ENCODE measurements around the gene CADM2.

CADM2 gene

GRCh38 chr3:85626662-85627061 is 667.9 kb downstream of the CADM2 start:
- Histone ChIP-seq H3K4me1 (ENCODE audit: control insufficient read depth, insufficient read depth, low read length, poor library complexity, severe bottlenecking) (no peaks in the 10 kb centered on the region), H3K27me3 (replicated peaks; ENCODE audit: control insufficient read depth, insufficient read depth, low read length, poor library complexity, severe bottlenecking) (no peaks in the 10 kb centered on the region), H3K27ac (ENCODE audit: insufficient read depth, low read length, poor library complexity, severe bottlenecking) (no peak overlapping the region), H3K9me3 (ENCODE audit: control insufficient read depth, low read length) (no peaks in the 10 kb centered on the region), H3K4me3 (ENCODE audit: insufficient read depth, low read depth, low read length, poor library complexity, severe bottlenecking) (no peak overlapping the region), H3K36me3 (ENCODE audit: control insufficient read depth, insufficient read depth, low read length) (no peaks in the 10 kb centered on the region)
- DNase-seq: no peak

DNA sequence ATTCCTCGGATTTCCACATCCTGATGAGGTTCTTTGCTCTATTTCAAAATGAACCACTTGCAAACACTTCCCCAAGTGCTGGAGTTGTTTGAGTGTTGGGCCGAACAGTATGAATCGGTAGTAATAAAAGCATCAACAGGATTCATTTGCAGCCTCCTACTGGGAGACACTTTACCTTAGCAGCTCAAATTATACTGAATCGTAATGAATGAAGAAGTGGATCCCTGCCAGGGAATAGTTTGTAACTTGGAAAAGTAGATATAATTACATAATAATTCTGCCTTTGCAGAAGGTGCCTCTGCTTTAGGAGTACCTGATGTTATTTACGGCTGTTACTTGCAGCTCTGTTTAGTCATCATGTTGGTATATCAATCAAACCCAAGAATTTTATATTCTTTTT is 669.1 kb downstream of the CADM2 start:
- Histone ChIP-seq H3K4me3 (ENCODE audit: insufficient read depth, low read depth, low read length, poor library complexity, severe bottlenecking) (no peak overlapping the region), H3K27me3 (replicated peaks; ENCODE audit: control insufficient read depth, insufficient read depth, low read length, poor library complexity, severe bottlenecking) (no peaks in the 10 kb centered on the region), H3K9me3 (ENCODE audit: control insufficient read depth, low read length) (no peaks in the 10 kb centered on the region), H3K4me1 (ENCODE audit: control insufficient read depth, insufficient read depth, low read length, poor library complexity, severe bottlenecking) (no peaks in the 10 kb centered on the region), H3K27ac (ENCODE audit: insufficient read depth, low read length, poor library complexity, severe bottlenecking) (no peak overlapping the region), H3K36me3 (ENCODE audit: control insufficient read depth, insufficient read depth, low read length) (no peaks in the 10 kb centered on the region)
- no peak for DNase-seq

DNA sequence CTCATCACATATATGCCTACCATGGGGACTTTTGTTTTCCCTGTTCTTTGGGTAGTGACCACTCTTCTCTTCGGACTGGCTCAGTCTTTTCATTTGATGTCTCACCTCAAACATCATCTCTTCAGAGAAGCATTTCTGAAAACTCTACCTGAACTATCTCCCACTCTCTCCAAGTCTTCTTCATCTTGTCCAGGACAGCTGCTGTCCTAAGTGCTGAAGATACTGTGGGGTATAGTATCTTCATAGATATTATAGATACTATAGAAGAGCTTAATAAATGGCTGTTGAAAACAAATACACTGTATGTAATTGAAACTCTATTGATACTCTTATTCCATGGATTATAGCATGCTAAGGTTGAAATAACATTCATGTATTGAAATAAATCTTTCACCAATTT is 672.3 kb downstream of the CADM2 start:
- no peak overlapping the region for H3K4me3 ChIP-seq (ENCODE audit: insufficient read depth, low read depth, low read length, poor library complexity, severe bottlenecking)
- no peak for DNase-seq
- no peaks in the 10 kb centered on the region for H3K4me1 ChIP-seq (ENCODE audit: control insufficient read depth, insufficient read depth, low read length, poor library complexity, severe bottlenecking)
- H3K27ac ChIP-seq (ENCODE audit: insufficient read depth, low read length, poor library complexity, severe bottlenecking): no peak overlapping the region
- no peaks in the 10 kb centered on the region for H3K36me3 ChIP-seq (ENCODE audit: control insufficient read depth, insufficient read depth, low read length)
- H3K9me3 ChIP-seq (ENCODE audit: control insufficient read depth, low read length): no peaks in the 10 kb centered on the region
- no peaks in the 10 kb centered on the region for H3K27me3 ChIP-seq (replicated peaks; ENCODE audit: control insufficient read depth, insufficient read depth, low read length, poor library complexity, severe bottlenecking)

- no peak overlapping the region for H3K27ac ChIP-seq (ENCODE audit: insufficient read depth, low read length, poor library complexity, severe bottlenecking)
- no peaks in the 10 kb centered on the region for H3K4me1 ChIP-seq (ENCODE audit: control insufficient read depth, insufficient read depth, low read length, poor library complexity, severe bottlenecking)
- H3K9me3 ChIP-seq (ENCODE audit: control insufficient read depth, low read length): no peaks in the 10 kb centered on the region
- DNase-seq: no peak
- no peaks in the 10 kb centered on the region for H3K27me3 ChIP-seq (replicated peaks; ENCODE audit: control insufficient read depth, insufficient read depth, low read length, poor library complexity, severe bottlenecking)
- no peaks in the 10 kb centered on the region for H3K36me3 ChIP-seq (ENCODE audit: control insufficient read depth, insufficient read depth, low read length)
- H3K4me3 ChIP-seq (ENCODE audit: insufficient read depth, low read depth, low read length, poor library complexity, severe bottlenecking): no peak overlapping the region
Observed at GRCh38 chr3:85632921-85633320, 674.1 kb downstream of the CADM2 start.

GRCh38 chr3:85652360-85652759 is 693.6 kb downstream of the CADM2 start:
- H3K9me3 ChIP-seq (ENCODE audit: control insufficient read depth, low read length): no peaks in the 10 kb centered on the region
- no peaks in the 10 kb centered on the region for H3K27me3 ChIP-seq (replicated peaks; ENCODE audit: control insufficient read depth, insufficient read depth, low read length, poor library complexity, severe bottlenecking)
- DNase-seq: no peak
- H3K4me3 ChIP-seq (ENCODE audit: insufficient read depth, low read depth, low read length, poor library complexity, severe bottlenecking): no peak overlapping the region
- H3K27ac ChIP-seq (ENCODE audit: insufficient read depth, low read length, poor library complexity, severe bottlenecking): no peak overlapping the region
- H3K4me1 ChIP-seq (ENCODE audit: control insufficient read depth, insufficient read depth, low read length, poor library complexity, severe bottlenecking): no peaks in the 10 kb centered on the region
- H3K36me3 ChIP-seq (ENCODE audit: control insufficient read depth, insufficient read depth, low read length): no peaks in the 10 kb centered on the region

- Histone ChIP-seq H3K36me3 (ENCODE audit: control insufficient read depth, insufficient read depth, low read length) (no peaks in the 10 kb centered on the region), H3K9me3 (ENCODE audit: control insufficient read depth, low read length) (no peaks in the 10 kb centered on the region), H3K4me3 (ENCODE audit: insufficient read depth, low read depth, low read length, poor library complexity, severe bottlenecking) (no peak overlapping the region), H3K4me1 (ENCODE audit: control insufficient read depth, insufficient read depth, low read length, poor library complexity, severe bottlenecking) (no peaks in the 10 kb centered on the region), H3K27me3 (replicated peaks; ENCODE audit: control insufficient read depth, insufficient read depth, low read length, poor library complexity, severe bottlenecking) (no peaks in the 10 kb centered on the region), H3K27ac (ENCODE audit: insufficient read depth, low read length, poor library complexity, severe bottlenecking) (no peak overlapping the region)
- no peak for DNase-seq
Observed at GRCh38 chr3:85660451-85660850, 701.7 kb downstream of the CADM2 start.

GRCh38 chr3:85662462-85662861 is 703.7 kb downstream of the CADM2 start:
- Histone ChIP-seq H3K36me3 (ENCODE audit: control insufficient read depth, insufficient read depth, low read length) (no peaks in the 10 kb centered on the region), H3K4me1 (ENCODE audit: control insufficient read depth, insufficient read depth, low read length, poor library complexity, severe bottlenecking) (no peaks in the 10 kb centered on the region), H3K27ac (ENCODE audit: insufficient read depth, low read length, poor library complexity, severe bottlenecking) (no peak overlapping the region), H3K27me3 (replicated peaks; ENCODE audit: control insufficient read depth, insufficient read depth, low read length, poor library complexity, severe bottlenecking) (no peaks in the 10 kb centered on the region), H3K4me3 (ENCODE audit: insufficient read depth, low read depth, low read length, poor library complexity, severe bottlenecking) (no peak overlapping the region), H3K9me3 (ENCODE audit: control insufficient read depth, low read length) (no peaks in the 10 kb centered on the region)
- DNase-seq: no peak

DNA sequence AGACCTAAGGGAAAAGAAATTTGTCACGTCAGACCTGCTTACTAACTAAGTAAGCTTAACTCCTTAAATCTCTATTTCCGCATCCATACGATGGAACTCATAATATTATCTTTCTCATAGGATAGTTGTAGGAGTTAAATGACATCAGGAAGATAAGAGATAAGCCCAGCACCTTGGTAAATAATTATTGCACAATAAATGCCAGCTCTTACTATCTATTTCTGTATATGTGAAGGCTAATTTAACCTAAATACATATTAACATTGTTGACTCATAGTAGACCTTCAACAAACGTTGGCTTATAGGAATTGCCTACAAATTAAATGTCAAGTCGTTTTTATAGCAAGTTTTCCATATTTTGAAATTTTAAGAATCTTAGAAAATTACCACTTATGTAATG is 709.0 kb downstream of the CADM2 start:
- no peak for DNase-seq
- no peak overlapping the region for H3K4me3 ChIP-seq (ENCODE audit: insufficient read depth, low read depth, low read length, poor library complexity, severe bottlenecking)
- no peaks in the 10 kb centered on the region for H3K27me3 ChIP-seq (replicated peaks; ENCODE audit: control insufficient read depth, insufficient read depth, low read length, poor library complexity, severe bottlenecking)
- H3K9me3 ChIP-seq (ENCODE audit: control insufficient read depth, low read length): no peaks in the 10 kb centered on the region
- H3K27ac ChIP-seq (ENCODE audit: insufficient read depth, low read length, poor library complexity, severe bottlenecking): no peak overlapping the region
- no peaks in the 10 kb centered on the region for H3K4me1 ChIP-seq (ENCODE audit: control insufficient read depth, insufficient read depth, low read length, poor library complexity, severe bottlenecking)
- no peaks in the 10 kb centered on the region for H3K36me3 ChIP-seq (ENCODE audit: control insufficient read depth, insufficient read depth, low read length)

DNA sequence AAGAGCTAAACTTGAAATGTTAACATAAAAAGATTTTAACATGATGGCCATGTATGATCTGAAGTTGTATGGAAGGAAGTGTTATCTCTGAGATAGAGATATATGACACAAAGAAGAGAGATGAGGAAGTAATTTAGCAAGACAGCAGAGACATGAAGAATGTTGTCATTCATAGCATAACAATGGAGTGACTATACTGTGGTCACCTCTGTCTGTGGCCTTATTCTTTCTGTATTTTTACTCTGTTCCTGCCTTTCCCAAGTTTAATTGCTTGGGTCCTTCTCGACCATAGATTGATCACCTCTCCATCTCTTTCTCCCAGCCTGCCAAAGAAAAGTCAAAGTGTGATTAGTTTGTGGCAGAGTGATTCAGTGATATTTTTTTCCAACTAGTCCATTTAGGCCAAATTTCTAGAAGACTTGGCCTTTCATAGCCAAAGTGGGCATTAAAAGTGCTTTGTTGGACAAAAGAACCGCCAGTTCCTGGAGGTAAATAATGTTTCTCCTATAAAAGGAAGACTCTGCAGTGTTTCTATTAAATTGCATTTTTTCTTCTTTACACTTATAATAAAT is 711.9 kb downstream of the CADM2 start:
- no peaks in the 10 kb centered on the region for H3K36me3 ChIP-seq (ENCODE audit: control insufficient read depth, insufficient read depth, low read length)
- H3K27ac ChIP-seq (ENCODE audit: insufficient read depth, low read length, poor library complexity, severe bottlenecking): no peak overlapping the region
- H3K9me3 ChIP-seq (ENCODE audit: control insufficient read depth, low read length): no peaks in the 10 kb centered on the region
- no peak overlapping the region for H3K4me3 ChIP-seq (ENCODE audit: insufficient read depth, low read depth, low read length, poor library complexity, severe bottlenecking)
- H3K4me1 ChIP-seq (ENCODE audit: control insufficient read depth, insufficient read depth, low read length, poor library complexity, severe bottlenecking): no peaks in the 10 kb centered on the region
- H3K27me3 ChIP-seq (replicated peaks; ENCODE audit: control insufficient read depth, insufficient read depth, low read length, poor library complexity, severe bottlenecking): no peaks in the 10 kb centered on the region
- DNase-seq: no peak

GRCh38 chr3:85672761-85673160 is 714.0 kb downstream of the CADM2 start:
- DNase-seq: no peak
- Histone ChIP-seq H3K4me1 (ENCODE audit: control insufficient read depth, insufficient read depth, low read length, poor library complexity, severe bottlenecking) (no peaks in the 10 kb centered on the region), H3K27me3 (replicated peaks; ENCODE audit: control insufficient read depth, insufficient read depth, low read length, poor library complexity, severe bottlenecking) (no peaks in the 10 kb centered on the region), H3K27ac (ENCODE audit: insufficient read depth, low read length, poor library complexity, severe bottlenecking) (no peak overlapping the region), H3K4me3 (ENCODE audit: insufficient read depth, low read depth, low read length, poor library complexity, severe bottlenecking) (no peak overlapping the region), H3K36me3 (ENCODE audit: control insufficient read depth, insufficient read depth, low read length) (no peaks in the 10 kb centered on the region), H3K9me3 (ENCODE audit: control insufficient read depth, low read length) (no peaks in the 10 kb centered on the region)

DNA sequence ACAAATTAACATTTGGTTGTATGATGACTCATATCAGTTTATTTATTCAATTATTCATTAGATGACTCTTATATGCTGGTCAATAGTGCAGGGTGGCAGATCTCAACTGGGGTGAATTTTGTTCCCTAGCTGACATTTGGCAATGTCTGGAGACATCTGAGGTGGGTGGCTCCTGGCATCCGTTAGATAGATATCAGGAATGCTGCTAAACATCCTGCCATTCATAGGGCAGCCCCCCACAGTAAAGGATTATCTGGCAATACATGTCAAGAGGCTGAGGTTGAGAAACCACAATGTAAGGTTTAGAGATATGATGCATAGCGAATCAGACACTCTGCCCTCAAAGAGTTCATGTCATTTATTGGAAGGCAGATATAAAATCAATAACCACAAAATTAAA is 719.9 kb downstream of the CADM2 start:
- H3K9me3 ChIP-seq (ENCODE audit: control insufficient read depth, low read length): no peaks in the 10 kb centered on the region
- no peaks in the 10 kb centered on the region for H3K36me3 ChIP-seq (ENCODE audit: control insufficient read depth, insufficient read depth, low read length)
- DNase-seq: no peak
- H3K27ac ChIP-seq (ENCODE audit: insufficient read depth, low read length, poor library complexity, severe bottlenecking): no peak overlapping the region
- no peak overlapping the region for H3K4me3 ChIP-seq (ENCODE audit: insufficient read depth, low read depth, low read length, poor library complexity, severe bottlenecking)
- no peaks in the 10 kb centered on the region for H3K4me1 ChIP-seq (ENCODE audit: control insufficient read depth, insufficient read depth, low read length, poor library complexity, severe bottlenecking)
- no peaks in the 10 kb centered on the region for H3K27me3 ChIP-seq (replicated peaks; ENCODE audit: control insufficient read depth, insufficient read depth, low read length, poor library complexity, severe bottlenecking)
